Smooth muscle cell (in vitro differentiated cells): ENCODE data around the gene OTOGL. TPM values are rescaled to one million over a fixed set of nuclear protein-coding genes. Genes with fewer than 3 reads are reported as not detected.
A peak's percentile ranks its signal among the peaks of the same experiment; 100 is the strongest.

Experiments used
- DNase-seq: peaks from one replicate; lab custom pipeline; 2025; ENCODE audit not compliant: unreplicated experiment; lab: John Stamatoyannopoulos, UW
- H2AFZ ChIP-seq: fragments of 200-600 bp; sonication (generic); 2 replicates; pipeline ENCODE4 v1.6.0; 2016; ENCODE audit warnings: antibody characterized with exemption, low read depth, mild to moderate bottlenecking
- H3F3A ChIP-seq: fragments of 200-600 bp; sonication (generic); 2 replicates; pipeline ENCODE4 v1.6.0; 2017; ENCODE audit warnings: antibody characterized with exemption, low read depth
- H3K27ac ChIP-seq: fragments of 200-600 bp; sonication (generic); 2 replicates; pipeline ENCODE4 v1.5.1; 2016; ENCODE audit warnings: low read depth, mild to moderate bottlenecking
- H3K27me3 ChIP-seq: fragments of 200-600 bp; sonication (generic); 2 replicates; pipeline ENCODE4 v1.6.1; 2016; ENCODE audit warnings: low read depth, mild to moderate bottlenecking
- H3K36me3 ChIP-seq: fragments of 200-600 bp; sonication (generic); 2 replicates; pipeline ENCODE4 v1.5.1; 2016; ENCODE audit warnings: low read depth
- H3K4me1 ChIP-seq: fragments of 200-600 bp; sonication (generic); 2 replicates; pipeline ENCODE4 v1.5.1; 2016; ENCODE audit warnings: low read depth
- H3K4me2 ChIP-seq: fragments of 200-600 bp; sonication (generic); 2 replicates; pipeline ENCODE4 v1.6.0; 2016; ENCODE audit warnings: mild to moderate bottlenecking
- H3K4me3 ChIP-seq: fragments of 200-600 bp; sonication (generic); 2 replicates; pipeline ENCODE4 v1.5.1; 2016; ENCODE audit warnings: mild to moderate bottlenecking
- H3K79me2 ChIP-seq: fragments of 200-600 bp; sonication (generic); 2 replicates; pipeline ENCODE4 v1.6.0; 2016; ENCODE audit warnings: low read depth, mild to moderate bottlenecking
- H3K9ac ChIP-seq: fragments of 200-600 bp; sonication (generic); 2 replicates; pipeline ENCODE4 v1.6.0; 2016; ENCODE audit warnings: low read depth
- H3K9me3 ChIP-seq: fragments of 200-600 bp; sonication (generic); replicated peaks from 2 replicates; pipeline ENCODE4 v1.5.1; 2016; ENCODE audit warnings: low read depth
- H4K20me1 ChIP-seq: fragments of 200-600 bp; sonication (generic); 2 replicates; pipeline ENCODE4 v1.6.0; 2016; ENCODE audit warnings: low read depth
- WGBS: methylation state at CpG from one replicate; pipeline ENCODE4 v1.1.7; 2016; ENCODE audit warnings: low lambda C conversion rate; 5-methylcytosine and 5-hydroxymethylcytosine counted together
- polyA plus RNA-seq: library from polyadenylated mRNA; unstranded; fragments of >200 nt; fragmentation: Nextera tagmentation; extraction: Ambion mirVana; gene quantifications from 2 replicates; pipeline ENCODE4 v1.2.1, GENCODE V29; 2016
- total RNA-seq: library from RNA; depleted of rRNA; stranded (reverse); fragments of >200 nt; gene quantifications from 2 replicates; pipeline ENCODE4 v1.2.3, GENCODE V29; 2014
- TF ChIP-seq, protein P1 (sequence below): fragments of 200-600 bp; sonication (generic); IDR thresholded peaks from 2 replicates; pipeline ENCODE4 v1.5.1; 2017; ENCODE audit warnings: borderline replicate concordance, mild to moderate bottlenecking, antibody characterized with exemption; ENCODE audit not compliant: insufficient read depth, poor library complexity, severe bottlenecking

The OTOGL gene
- total and polyA plus RNA-seq, 2 experiments from 2014 or later, result 0.09 TPM; not detected in 1

DNA sequence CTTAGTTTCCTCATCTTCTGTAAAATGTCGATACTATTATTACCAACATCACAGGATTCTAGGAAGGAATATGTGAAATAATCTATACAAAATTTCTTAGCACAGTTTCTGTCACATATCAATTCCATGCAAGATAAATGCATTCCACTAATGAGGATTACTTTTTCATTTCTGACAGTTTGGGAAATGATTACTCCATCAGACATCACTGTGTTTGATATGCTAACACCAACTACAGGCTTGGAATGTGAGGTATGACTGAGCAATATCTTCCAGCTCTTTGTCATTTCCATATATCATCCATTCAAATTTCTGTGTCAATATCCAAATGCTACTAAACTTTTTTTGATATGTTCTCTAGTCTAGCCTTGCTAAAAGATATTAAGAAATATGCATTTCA is 233.5 kb downstream of the OTOGL start:
- Histone ChIP-seq H3K4me1 (no peaks in the 10 kb centered on the region), H3K27ac (no peak overlapping the region), H3F3A (no peaks in the 10 kb centered on the region), H3K9ac (no peak overlapping the region), H4K20me1 (no peaks in the 10 kb centered on the region), H3K4me2 (no peak overlapping the region), H3K79me2 (no peaks in the 10 kb centered on the region), H2AFZ (no peak overlapping the region), H3K36me3 (no peaks in the 10 kb centered on the region), H3K27me3 (no peaks in the 10 kb centered on the region), H3K9me3 (no peaks in the 10 kb centered on the region), H3K4me3 (no peak overlapping the region)
- WGBS, result 92% methylated on average over 1 of the region's 1 CpG
- no peak for DNase-seq
- TF ChIP-seq, protein P1, sequence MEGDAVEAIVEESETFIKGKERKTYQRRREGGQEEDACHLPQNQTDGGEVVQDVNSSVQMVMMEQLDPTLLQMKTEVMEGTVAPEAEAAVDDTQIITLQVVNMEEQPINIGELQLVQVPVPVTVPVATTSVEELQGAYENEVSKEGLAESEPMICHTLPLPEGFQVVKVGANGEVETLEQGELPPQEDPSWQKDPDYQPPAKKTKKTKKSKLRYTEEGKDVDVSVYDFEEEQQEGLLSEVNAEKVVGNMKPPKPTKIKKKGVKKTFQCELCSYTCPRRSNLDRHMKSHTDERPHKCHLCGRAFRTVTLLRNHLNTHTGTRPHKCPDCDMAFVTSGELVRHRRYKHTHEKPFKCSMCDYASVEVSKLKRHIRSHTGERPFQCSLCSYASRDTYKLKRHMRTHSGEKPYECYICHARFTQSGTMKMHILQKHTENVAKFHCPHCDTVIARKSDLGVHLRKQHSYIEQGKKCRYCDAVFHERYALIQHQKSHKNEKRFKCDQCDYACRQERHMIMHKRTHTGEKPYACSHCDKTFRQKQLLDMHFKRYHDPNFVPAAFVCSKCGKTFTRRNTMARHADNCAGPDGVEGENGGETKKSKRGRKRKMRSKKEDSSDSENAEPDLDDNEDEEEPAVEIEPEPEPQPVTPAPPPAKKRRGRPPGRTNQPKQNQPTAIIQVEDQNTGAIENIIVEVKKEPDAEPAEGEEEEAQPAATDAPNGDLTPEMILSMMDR, result no peak

DNA sequence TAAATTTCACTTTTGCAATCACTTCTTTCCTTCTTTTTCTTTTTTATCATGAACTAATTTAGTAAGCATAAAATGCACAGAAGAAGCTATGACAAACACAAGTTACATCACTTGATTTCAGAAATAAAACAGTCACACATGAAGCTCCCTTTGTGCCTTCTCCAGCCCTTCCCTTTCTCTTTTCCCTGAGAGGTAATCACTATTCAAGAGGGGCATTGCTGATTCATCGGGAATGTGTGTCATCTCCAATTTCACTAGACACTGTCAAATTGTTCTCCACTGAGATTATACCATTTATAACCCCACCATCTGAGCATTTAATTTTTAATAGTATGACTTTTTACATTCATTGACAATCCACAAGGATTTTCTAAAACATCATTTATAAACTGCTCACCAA is 253.1 kb downstream of the OTOGL start:
- no peaks in the 10 kb centered on the region for H3K4me1 ChIP-seq
- no peaks in the 10 kb centered on the region for H4K20me1 ChIP-seq
- H3K36me3 ChIP-seq, result no peaks in the 10 kb centered on the region
- 89% methylated on average over 1 of the region's 1 CpG for WGBS
- H3F3A ChIP-seq, result no peaks in the 10 kb centered on the region
- no peak overlapping the region for H2AFZ ChIP-seq
- H3K9ac ChIP-seq, result no peak overlapping the region
- H3K4me2 ChIP-seq, result no peak overlapping the region
- no peaks in the 10 kb centered on the region for H3K27me3 ChIP-seq
- H3K9me3 ChIP-seq, result no peaks in the 10 kb centered on the region
- H3K79me2 ChIP-seq, result no peaks in the 10 kb centered on the region
- no peak overlapping the region for H3K4me3 ChIP-seq
- TF ChIP-seq, protein P1, result no peak
- DNase-seq, result no peak
- H3K27ac ChIP-seq, result no peak overlapping the region

DNA sequence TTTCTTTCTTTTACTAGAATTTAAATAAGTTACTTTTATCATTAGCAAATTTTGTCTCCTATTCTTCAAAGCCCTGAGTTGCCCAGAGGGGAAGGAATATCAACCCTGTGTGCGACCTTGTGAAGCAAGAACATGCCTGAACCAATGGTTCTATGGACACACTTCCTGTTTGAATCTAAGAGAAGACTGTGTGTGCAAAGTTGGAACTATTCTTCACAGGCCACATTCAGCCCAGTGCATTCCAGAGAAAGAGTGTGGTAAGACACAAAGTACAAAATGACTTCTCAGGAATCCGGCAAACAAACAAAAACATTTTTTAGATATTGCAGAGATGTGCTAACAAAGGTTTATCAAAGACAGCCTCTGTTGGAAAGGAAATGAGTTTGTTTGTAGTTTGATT is 253.9 kb downstream of the OTOGL start:
- H3K27ac ChIP-seq, result peak overlapping the region; percentile 12
- no peaks in the 10 kb centered on the region for H3K4me1 ChIP-seq
- H3K4me2 ChIP-seq, result no peak overlapping the region
- peak overlapping the region; percentile 16 for H2AFZ ChIP-seq
- H3K36me3 ChIP-seq, result no peaks in the 10 kb centered on the region
- no peaks in the 10 kb centered on the region for H3K9me3 ChIP-seq
- no peaks in the 10 kb centered on the region for H3F3A ChIP-seq
- H3K79me2 ChIP-seq, result no peaks in the 10 kb centered on the region
- no peak for DNase-seq
- H3K9ac ChIP-seq, result no peak overlapping the region
- no peaks in the 10 kb centered on the region for H4K20me1 ChIP-seq
- H3K27me3 ChIP-seq, result no peaks in the 10 kb centered on the region
- H3K4me3 ChIP-seq, result no peak overlapping the region
- WGBS, result 84% methylated on average over 2 of the region's 2 CpGs
- TF ChIP-seq, protein P1, result no peak

DNA sequence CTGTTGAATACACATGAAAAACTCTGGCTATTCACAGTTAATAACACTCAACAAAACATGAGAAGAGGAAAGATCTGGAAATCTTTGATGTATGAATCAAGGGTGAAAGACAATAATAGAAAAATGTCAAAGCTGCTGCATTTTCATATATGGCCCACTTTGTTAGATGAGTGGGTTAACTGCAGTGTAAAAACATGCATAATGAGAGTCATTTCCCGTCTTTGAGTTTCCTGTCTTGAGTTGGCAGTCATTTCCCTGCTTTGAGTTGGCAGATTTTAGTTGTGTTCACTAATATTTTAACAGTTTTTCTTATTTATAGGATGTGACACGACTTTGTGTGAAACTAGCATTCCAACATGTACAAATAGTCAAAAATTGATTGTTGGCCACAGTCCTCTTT is 256.8 kb downstream of the OTOGL start:
- DNase-seq, result no peak
- no peaks in the 10 kb centered on the region for H3F3A ChIP-seq
- no peaks in the 10 kb centered on the region for H3K4me1 ChIP-seq
- H3K4me3 ChIP-seq, result no peak overlapping the region
- no peak overlapping the region for H2AFZ ChIP-seq
- H3K27ac ChIP-seq, result no peak overlapping the region
- H3K79me2 ChIP-seq, result no peaks in the 10 kb centered on the region
- no peaks in the 10 kb centered on the region for H3K9me3 ChIP-seq
- H3K4me2 ChIP-seq, result no peak overlapping the region
- no peaks in the 10 kb centered on the region for H3K36me3 ChIP-seq
- H3K27me3 ChIP-seq, result no peaks in the 10 kb centered on the region
- WGBS, result 77% methylated on average over 2 of the region's 2 CpGs
- TF ChIP-seq, protein P1, result no peak
- H4K20me1 ChIP-seq, result no peaks in the 10 kb centered on the region
- no peak overlapping the region for H3K9ac ChIP-seq
